Fibroblast of mammary gland (primary cell): ENCODE data around the gene GPR61.

Source experiments
- DNase-seq: peaks from one replicate; pipeline ENCODE4 v3.0.0-alpha.2; 2010; ENCODE audit warnings: low read depth
- H3K4me3 ChIP-seq: 2 replicates; pipeline ENCODE4 v1.5.1; 2011; ENCODE audit warnings: low read depth, mild to moderate bottlenecking, low read length, moderate library complexity; ENCODE audit not compliant: control insufficient read depth
- TF ChIP-seq, protein P1 (sequence below): conservative IDR thresholded peaks from 2 replicates; pipeline ENCODE4 v1.5.1; 2011; ENCODE audit warnings: low read depth, low read length, inconsistent platforms; ENCODE audit not compliant: control insufficient read depth, insufficient read depth

GPR61 gene

DNA sequence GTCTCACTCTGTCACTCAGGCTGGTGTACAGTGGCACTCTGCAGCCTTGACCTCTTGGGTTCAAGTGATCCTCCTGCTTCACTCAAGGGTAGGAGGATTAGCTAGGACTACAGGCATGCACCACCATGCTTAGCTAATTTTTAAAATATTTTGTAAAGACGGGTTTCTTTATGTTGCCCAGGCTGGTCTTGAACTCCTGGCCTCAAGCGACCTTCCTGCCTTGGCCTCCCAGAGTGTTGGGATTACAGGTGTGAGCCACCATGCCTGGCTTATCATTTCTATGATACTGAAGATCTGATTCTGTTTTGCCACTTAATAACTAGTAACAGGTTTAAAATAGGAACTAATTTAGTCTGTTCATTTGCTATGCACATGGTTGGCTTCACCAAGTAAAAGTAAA, 42.3 kb downstream of the GPR61 start:
- H3K4me3 ChIP-seq: no peak overlapping the region
- TF ChIP-seq, protein P1, sequence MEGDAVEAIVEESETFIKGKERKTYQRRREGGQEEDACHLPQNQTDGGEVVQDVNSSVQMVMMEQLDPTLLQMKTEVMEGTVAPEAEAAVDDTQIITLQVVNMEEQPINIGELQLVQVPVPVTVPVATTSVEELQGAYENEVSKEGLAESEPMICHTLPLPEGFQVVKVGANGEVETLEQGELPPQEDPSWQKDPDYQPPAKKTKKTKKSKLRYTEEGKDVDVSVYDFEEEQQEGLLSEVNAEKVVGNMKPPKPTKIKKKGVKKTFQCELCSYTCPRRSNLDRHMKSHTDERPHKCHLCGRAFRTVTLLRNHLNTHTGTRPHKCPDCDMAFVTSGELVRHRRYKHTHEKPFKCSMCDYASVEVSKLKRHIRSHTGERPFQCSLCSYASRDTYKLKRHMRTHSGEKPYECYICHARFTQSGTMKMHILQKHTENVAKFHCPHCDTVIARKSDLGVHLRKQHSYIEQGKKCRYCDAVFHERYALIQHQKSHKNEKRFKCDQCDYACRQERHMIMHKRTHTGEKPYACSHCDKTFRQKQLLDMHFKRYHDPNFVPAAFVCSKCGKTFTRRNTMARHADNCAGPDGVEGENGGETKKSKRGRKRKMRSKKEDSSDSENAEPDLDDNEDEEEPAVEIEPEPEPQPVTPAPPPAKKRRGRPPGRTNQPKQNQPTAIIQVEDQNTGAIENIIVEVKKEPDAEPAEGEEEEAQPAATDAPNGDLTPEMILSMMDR: no peak
- no peak for DNase-seq

DNA sequence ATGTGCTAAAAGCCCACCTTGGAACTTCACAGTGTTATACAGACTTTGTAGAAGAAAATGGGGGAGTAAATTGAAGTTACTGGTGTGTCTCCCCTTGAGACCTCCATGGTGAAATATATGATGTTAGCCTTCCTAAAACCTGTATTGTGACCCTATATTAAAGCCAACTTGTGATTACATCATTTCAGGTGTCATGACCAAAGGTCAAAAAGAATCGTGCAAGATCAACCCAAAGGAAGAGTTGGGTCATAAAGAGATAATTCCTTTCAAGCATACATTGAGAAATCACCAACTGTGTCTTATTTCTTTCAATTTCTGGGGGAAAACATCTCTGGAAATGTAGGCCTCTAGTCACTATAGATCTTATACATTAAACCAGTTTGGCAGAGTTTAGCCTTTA, 45.1 kb downstream of the GPR61 start:
- TF ChIP-seq, protein P1: no peak
- no peak for DNase-seq
- H3K4me3 ChIP-seq: no peak overlapping the region

DNA sequence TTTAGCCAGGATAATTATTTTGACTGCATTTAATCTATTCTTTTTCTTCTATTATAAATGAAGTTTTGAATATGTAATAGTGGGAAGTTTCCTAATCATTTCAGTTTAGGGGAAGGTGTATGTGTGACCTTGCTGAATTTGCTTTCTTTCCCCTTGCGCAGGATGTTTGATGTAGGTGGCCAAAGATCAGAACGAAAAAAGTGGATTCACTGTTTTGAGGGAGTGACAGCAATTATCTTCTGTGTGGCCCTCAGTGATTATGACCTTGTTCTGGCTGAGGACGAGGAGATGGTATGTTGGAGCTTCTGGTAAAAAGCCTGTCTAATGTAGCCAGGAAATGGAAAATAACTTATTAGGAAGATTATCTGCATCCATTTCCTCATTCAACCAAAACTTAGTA, 46.4 kb downstream of the GPR61 start:
- TF ChIP-seq, protein P1: no peak
- no peak for DNase-seq
- H3K4me3 ChIP-seq: no peak overlapping the region

DNA sequence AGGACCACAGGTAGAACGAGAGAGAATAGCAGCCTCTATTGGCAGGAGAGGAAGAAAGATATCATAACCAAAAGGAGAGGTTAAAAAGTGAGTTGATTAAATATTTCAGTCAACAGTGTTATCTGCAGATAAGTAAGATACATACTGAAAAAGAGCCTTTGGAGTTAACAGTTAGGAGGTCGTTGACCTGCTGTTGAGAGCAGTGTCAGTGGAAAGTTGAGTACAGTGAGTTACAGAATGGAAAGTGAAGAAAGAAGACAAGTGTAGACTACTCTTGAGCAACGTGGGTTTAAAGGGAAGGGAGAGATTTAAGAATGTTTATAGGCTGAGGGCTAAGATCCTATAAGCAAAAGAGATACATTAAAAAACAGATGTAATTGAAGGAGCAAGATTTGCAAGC, 49.5 kb downstream of the GPR61 start:
- DNase-seq: no peak

DNA sequence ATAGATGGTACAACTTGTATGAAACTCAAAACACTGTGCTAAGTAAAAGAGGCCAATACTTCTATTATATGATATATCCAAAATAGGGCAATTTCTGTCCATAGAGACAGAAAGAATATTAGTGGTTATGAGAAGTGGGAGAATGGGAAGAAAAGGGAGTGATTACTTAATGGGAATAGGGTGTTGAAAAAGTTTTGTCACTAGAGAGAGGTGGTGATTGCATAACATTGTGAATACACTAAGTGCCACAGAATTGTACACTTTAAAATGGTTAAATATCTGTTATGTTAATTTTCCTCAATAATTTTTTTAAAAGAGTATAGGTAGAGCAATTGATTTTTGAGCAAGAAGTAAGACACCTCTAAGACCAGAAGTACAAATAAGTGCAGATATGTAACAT, 50.0 kb downstream of the GPR61 start:
- TF ChIP-seq, protein P1: no peak
- DNase-seq: no peak
- no peak overlapping the region for H3K4me3 ChIP-seq

More for the DNA sequence above, 49.5 kb downstream of the GPR61 start:
- no peak overlapping the region for H3K4me3 ChIP-seq
- TF ChIP-seq, protein P1: no peak

DNA sequence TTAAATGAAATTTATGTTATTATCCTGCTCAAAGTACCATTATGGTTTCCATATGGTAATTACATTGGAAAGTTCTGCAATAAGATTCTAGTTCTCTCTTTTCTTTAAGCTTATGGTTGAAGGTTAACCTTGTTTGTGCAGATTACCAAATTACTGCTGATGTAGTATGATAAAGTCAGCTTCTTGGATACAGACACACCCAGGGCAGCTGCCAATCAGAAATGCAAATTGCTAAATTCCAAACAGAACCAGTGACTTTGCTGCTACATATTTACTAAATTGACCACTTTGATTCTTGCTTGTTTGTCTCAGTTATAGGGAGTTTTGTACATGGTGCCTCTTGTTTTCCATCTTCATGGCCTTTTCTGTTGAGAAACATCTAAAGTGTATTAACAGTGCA, 53.2 kb downstream of the GPR61 start:
- no peak for DNase-seq
- no peak overlapping the region for H3K4me3 ChIP-seq
- TF ChIP-seq, protein P1: no peak

DNA sequence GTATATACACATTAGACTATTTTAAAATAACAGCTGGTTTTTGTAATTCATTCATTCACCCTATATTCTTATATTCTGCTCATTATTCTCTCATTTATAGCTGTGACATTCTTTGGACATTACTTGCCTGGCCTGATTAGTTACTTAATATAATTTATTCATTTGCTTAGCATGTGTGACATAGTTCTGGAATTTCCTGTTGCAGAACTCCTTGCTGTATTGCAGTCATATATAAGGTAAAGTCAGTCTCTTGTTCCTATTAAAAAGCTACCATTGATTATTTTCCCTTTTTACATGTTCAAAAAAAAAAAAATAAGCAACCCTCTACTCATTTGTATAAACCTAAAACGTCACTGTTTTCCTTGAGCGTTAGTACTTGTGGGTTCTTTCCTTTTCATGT, 55.9 kb downstream of the GPR61 start:
- H3K4me3 ChIP-seq: no peak overlapping the region
- DNase-seq: no peak
- TF ChIP-seq, protein P1: no peak
